Fibroblast of pulmonary artery (primary cell): ENCODE data around the gene IQCE.

Source experiments
- DNase-seq: peaks from one replicate; pipeline ENCODE4 v3.0.0-alpha.2; 2010; ENCODE audit warnings: low read depth
- H3K4me3 ChIP-seq: replicated peaks from 2 replicates; pipeline ENCODE4 v1.5.1; 2011; ENCODE audit warnings: low read depth, mild to moderate bottlenecking, control low read depth, low read length, moderate library complexity
- TF ChIP-seq, protein P1 (sequence below): IDR thresholded peaks from 2 replicates; pipeline ENCODE4 v1.5.1; 2011; ENCODE audit warnings: mild to moderate bottlenecking, control low read depth, low read length, inconsistent platforms; ENCODE audit errors: missing control alignments

Gene IQCE, protein sequence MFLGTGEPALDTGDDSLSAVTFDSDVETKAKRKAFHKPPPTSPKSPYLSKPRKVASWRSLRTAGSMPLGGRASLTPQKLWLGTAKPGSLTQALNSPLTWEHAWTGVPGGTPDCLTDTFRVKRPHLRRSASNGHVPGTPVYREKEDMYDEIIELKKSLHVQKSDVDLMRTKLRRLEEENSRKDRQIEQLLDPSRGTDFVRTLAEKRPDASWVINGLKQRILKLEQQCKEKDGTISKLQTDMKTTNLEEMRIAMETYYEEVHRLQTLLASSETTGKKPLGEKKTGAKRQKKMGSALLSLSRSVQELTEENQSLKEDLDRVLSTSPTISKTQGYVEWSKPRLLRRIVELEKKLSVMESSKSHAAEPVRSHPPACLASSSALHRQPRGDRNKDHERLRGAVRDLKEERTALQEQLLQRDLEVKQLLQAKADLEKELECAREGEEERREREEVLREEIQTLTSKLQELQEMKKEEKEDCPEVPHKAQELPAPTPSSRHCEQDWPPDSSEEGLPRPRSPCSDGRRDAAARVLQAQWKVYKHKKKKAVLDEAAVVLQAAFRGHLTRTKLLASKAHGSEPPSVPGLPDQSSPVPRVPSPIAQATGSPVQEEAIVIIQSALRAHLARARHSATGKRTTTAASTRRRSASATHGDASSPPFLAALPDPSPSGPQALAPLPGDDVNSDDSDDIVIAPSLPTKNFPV

DNA sequence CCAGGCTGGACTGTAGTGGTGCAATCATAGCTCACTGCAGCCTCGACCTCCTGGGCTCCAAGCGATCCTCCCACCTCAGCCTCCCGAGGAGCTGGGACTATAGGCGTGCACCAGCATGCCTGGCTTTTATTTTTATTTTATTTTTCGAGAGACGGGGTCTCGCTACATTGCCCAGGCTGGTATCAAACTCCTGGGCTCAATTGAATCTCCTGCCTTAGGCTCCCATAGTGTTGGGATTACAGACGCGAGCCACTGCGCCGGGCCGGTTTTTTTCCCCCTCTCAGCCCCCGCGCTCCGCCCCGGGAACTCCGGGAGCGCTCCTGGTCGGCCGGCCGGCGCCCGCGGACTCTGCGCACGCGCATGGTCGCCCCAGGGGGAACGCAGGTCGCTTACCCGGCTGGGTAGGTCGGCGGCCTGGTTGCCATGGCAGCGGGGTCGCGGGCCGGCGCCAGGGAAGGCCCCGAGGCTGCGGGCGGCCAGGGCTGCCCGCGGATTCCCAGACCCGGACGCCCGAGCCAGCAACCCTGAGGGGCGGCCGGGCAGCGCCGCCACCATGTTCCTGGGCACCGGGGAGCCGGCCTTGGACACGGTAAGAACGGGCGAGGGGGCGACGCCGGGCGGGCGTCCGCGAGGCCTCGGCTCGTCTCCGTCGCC is at the start of gene IQCE:
Gene IQCE, plus strand, starts transcription at position 351 of the 654 bp plus-strand sequence. Its CDS starts 203 bp downstream, at position 554.
- TF ChIP-seq, protein P1, sequence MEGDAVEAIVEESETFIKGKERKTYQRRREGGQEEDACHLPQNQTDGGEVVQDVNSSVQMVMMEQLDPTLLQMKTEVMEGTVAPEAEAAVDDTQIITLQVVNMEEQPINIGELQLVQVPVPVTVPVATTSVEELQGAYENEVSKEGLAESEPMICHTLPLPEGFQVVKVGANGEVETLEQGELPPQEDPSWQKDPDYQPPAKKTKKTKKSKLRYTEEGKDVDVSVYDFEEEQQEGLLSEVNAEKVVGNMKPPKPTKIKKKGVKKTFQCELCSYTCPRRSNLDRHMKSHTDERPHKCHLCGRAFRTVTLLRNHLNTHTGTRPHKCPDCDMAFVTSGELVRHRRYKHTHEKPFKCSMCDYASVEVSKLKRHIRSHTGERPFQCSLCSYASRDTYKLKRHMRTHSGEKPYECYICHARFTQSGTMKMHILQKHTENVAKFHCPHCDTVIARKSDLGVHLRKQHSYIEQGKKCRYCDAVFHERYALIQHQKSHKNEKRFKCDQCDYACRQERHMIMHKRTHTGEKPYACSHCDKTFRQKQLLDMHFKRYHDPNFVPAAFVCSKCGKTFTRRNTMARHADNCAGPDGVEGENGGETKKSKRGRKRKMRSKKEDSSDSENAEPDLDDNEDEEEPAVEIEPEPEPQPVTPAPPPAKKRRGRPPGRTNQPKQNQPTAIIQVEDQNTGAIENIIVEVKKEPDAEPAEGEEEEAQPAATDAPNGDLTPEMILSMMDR, result no peak
- H3K4me3 ChIP-seq, result peak within 1 kb of the TSS; percentile 79
- peak; percentile 92 for DNase-seq

DNA sequence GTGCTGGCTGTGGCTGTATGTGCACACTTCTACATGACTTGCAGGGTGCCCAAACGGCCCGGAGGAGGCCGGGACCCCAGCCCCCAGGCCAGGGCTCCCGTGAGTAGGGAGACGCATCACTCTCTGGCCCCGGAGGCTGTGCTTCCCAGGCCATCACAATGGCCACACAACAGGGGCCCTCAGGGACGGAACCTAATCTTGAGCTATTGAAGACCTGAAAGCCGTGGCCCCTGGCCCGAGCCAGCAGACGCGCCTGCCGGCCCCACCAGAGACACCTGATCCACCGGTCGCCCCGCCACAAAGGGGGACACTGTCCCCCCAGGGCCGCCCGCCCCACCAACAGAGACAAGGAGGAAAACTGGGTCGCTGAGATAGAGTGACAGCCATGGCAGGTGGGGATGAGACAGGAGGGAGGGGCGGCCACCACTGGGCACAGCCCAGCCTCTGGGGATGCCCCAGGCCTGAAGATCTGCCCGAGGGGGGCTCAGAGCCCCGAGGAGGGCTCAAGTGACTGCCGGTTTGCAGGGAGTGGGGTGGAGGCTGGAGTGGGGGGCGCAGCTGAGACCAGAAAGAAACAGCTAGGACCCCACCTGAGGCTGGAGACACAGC is 49.4 kb upstream of the IQCE start:
- TF ChIP-seq, protein P1, result no peak
- no peak overlapping the region for H3K4me3 ChIP-seq
- no peak for DNase-seq

DNA sequence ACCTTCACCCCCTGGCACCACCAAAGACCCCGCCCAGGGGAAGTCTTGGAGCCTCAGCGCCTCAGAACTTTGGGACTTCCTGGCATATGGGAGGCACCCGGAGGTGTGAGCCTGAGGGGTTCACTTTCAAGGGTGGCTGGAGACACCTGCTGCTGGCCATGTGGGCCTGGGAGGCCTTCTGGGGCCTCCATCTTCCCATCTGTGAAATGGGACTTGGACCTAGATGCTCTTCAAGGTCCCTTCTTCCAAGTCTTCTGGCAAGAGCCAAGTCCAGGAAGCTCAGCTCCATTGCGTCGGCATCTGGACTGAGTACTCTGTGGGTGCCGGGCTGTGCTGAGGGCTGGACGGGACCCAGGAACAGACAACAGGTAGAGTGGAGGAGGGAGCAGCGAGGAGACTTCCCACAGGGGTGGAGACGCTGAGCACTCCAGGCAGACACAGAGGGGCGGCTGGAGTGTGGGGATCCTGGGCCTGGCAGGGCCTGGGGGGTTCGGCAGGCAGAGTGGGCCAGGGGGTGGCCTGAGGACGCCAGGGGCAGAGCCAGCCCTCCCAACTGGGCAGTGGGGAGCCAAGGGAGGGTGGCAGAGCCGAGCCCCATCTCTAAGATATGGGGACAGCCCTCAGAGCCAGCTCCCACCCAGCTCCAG is 48.5 kb upstream of the IQCE start:
- no peak overlapping the region for H3K4me3 ChIP-seq
- no peak for DNase-seq
- TF ChIP-seq, protein P1, result no peak

DNA sequence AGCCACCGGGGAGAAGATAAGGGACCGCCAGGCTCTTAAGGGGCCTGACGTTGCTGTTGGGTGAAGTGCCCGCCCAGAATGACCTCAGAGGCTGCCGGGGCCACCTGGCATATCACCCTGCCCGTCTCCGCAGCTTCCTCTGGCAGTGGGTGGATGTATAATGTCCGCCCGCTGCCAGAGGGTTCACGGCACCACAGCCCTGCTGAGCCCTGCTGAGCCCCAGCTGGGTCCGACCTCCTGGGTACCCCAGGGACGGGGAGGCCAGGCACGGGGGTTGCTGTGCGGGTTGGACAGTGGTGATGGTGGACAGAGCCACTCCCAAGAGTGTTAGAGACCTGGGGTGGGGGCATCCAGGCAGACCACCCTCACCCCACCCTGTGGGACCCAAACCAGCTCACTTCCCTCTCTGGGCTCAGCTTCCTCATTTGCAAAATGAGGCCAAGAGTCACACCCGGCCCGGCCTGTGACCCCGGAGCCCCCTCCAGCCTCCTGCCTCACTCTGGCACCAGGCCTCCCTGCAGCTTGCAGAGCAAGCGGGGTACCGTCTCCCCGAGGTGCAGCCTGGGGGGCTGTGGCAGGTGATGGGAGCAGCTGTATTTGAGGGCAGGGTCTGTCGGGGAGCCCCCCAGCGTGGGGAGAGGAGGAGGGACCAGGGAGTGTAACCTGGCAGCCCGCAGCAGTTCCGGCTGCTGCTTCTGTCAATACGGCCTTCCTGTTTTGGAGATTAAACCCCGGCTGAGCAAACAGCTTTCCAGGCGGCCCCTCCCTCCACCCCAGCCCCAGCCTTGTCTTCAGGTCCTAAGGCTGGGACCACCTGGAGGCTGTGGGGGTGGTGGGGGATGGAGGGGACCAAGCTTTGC is 47.6 kb upstream of the IQCE start:
- DNase-seq, result no peak
- TF ChIP-seq, protein P1, result no peak
- H3K4me3 ChIP-seq, result no peak overlapping the region

DNA sequence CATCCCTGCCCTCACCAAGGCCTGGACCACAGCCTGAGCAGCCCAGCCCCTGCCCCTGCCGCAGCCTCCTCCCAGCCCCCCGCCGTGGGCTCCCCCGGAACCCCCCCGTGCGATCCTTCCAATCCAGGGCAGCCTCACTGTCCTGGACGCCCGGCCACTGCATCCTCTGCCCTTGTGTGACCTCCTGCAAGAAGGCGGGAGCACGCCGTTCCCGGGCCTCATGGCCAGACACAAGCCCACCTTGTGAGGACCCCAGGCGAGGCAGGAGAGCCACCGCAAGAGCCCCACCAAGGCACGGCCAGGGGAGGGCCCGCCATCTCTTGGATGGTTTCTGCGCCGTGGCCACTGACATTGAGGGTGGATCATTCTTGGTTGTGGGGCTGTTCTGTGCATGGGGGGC is 47.0 kb upstream of the IQCE start:
- H3K4me3 ChIP-seq, result no peak overlapping the region
- no peak for DNase-seq
- TF ChIP-seq, protein P1, result no peak
